K562 (cell line): ENCODE measurements around the gene ENDOV. TPM values are rescaled to one million over a fixed set of nuclear protein-coding genes. Genes with fewer than 3 reads are reported as not detected.

Source experiments
- ARNT ChIP-seq, 2 experiments: fragments of 450-650 bp; IDR thresholded peaks; 2 replicates each; pipeline ENCODE4 v1.6.1; 2016; ENCODE audit warnings: mild to moderate bottlenecking in 1 of 2
- CAMTA2 ChIP-seq: fragments of 250-450 bp; sonication (Bioruptor Pico); conservative IDR thresholded peaks from 2 replicates; pipeline ENCODE4 v1.5.1; 2022
- ELF2 ChIP-seq: fragments of 250-450 bp; sonication (Bioruptor Pico); IDR thresholded peaks from 2 replicates; pipeline ENCODE4 v1.5.0; 2021; ENCODE audit warnings: mild to moderate bottlenecking
- FOS ChIP-seq: IDR thresholded peaks from 3 replicates; pipeline ENCODE4 v1.6.1; 2011; ENCODE audit not compliant: insufficient read length; ENCODE audit errors: extremely low read depth
- FOSL1 ChIP-seq: fragments of 200-800 bp; sonication (Bioruptor generic); conservative IDR thresholded peaks from 2 replicates; pipeline ENCODE4 v1.6.1; 2016; ENCODE audit warnings: missing genetic modification characterization, missing compliant biosample characterization
- MAZ ChIP-seq, 2 experiments: fragments of 450-650 bp in 1 of 2; sonication (generic) in 1 of 2; formaldehyde crosslinking; IDR thresholded peaks in 1 of 2; conservative IDR thresholded peaks in 1 of 2; 2 replicates each; pipeline versions ENCODE4 v1.4.0 to v1.5.0; 2020; ENCODE audit warnings: mild to moderate bottlenecking in 1 of 2, missing genetic modification reagents in 1 of 2
- MCM3 ChIP-seq: fragments of 450-650 bp; IDR thresholded peaks from 2 replicates; pipeline ENCODE4 v1.6.1; 2016
- MYBL2 ChIP-seq, 2 experiments: fragments of 450-650 bp in 1 of 2; sonication (generic) in 1 of 2; formaldehyde crosslinking in 1 of 2; IDR thresholded peaks; 2 replicates each; pipeline versions ENCODE4 v1.6.1 to v1.8.1; 2017 to 2022; ENCODE audit warnings: borderline replicate concordance in 1 of 2, inconsistent platforms in 1 of 2, low read depth in 1 of 2, mild to moderate bottlenecking in 1 of 2, missing genetic modification reagents in 1 of 2, moderate library complexity in 1 of 2
- NR2F6 ChIP-seq: fragments of 450-650 bp; formaldehyde crosslinking; IDR thresholded peaks from 2 replicates; pipeline ENCODE4 v1.4.0; 2020; ENCODE audit warnings: mild to moderate bottlenecking
- PML ChIP-seq: IDR thresholded peaks from 2 replicates; pipeline ENCODE4 v1.6.1; 2012; ENCODE audit warnings: low read length, inconsistent platforms
- POLR2H ChIP-seq: IDR thresholded peaks from 2 replicates; pipeline ENCODE4 v1.6.1; 2016; ENCODE audit warnings: missing genetic modification characterization, low read depth, mild to moderate bottlenecking, control low read depth, missing compliant biosample characterization, moderate library complexity
- PRPF4 ChIP-seq: fragments of 200-400 bp; formaldehyde crosslinking; IDR thresholded peaks from one replicate; pipeline ENCODE4 v1.6.1; 2017; ENCODE audit warnings: low read length, low read depth, mild to moderate bottlenecking; ENCODE audit not compliant: insufficient read depth, poor library complexity, severe bottlenecking
- RBFOX2 ChIP-seq: fragments of 200-400 bp; formaldehyde crosslinking; IDR thresholded peaks from 2 replicates; pipeline ENCODE4 v1.6.1; 2017; ENCODE audit warnings: low read depth, mild to moderate bottlenecking, low read length, moderate library complexity
- RCOR1 ChIP-seq, 2 experiments: IDR thresholded peaks; 2 replicates each; pipeline ENCODE4 v1.6.1; 2012; ENCODE audit warnings: low read depth in 2 of 2, low read length in 2 of 2, borderline replicate concordance in 1 of 2, improper control_type of control experiment in 1 of 2
- SLC30A9 ChIP-seq: fragments of 250-450 bp; sonication (Bioruptor Pico); IDR thresholded peaks from 2 replicates; pipeline ENCODE4 v1.8.0; 2022; ENCODE audit warnings: mild to moderate bottlenecking, moderate library complexity
- ZFPM2 ChIP-seq: fragments of 250-450 bp; sonication (Bioruptor Pico); IDR thresholded peaks from 2 replicates; pipeline ENCODE4 v1.5.1; 2022; ENCODE audit warnings: mild to moderate bottlenecking
- ZNF445 ChIP-seq: fragments of 250-450 bp; sonication (Bioruptor Pico); IDR thresholded peaks from 2 replicates; pipeline ENCODE4 v1.4.0; 2020; ENCODE audit warnings: low read depth, mild to moderate bottlenecking, moderate library complexity
- ZNF584 ChIP-seq: fragments of 200-800 bp; sonication (Bioruptor generic); IDR thresholded peaks from 2 replicates; pipeline ENCODE4 v1.6.1; 2016; ENCODE audit warnings: low read depth, mild to moderate bottlenecking, missing genetic modification characterization, missing compliant biosample characterization
- ZNF75A ChIP-seq: fragments of 450-650 bp; formaldehyde crosslinking; IDR thresholded peaks from 2 replicates; pipeline ENCODE4 v1.4.0; 2020; ENCODE audit warnings: mild to moderate bottlenecking
- polyA plus RNA-seq, 8 experiments: library from polyadenylated mRNA; depleted of rRNA in 4 of 8; stranded (reverse) in 5 of 8; unstranded in 3 of 8; fragments of >200 nt; fragmentation: Nextera tagmentation in 2 of 8; fragmentation: Illumina TruSeq in 1 of 8; extraction: Ambion mirVana in 2 of 8; extraction: Trizol in 1 of 8; gene quantifications; 2 replicates each; pipeline versions ENCODE4 v1.2.1 to v1.2.3, GENCODE V29; 2011 to 2014; ENCODE audit warnings: inconsistent platforms in 1 of 8, missing spikeins in 1 of 8
- total RNA-seq, 7 experiments: library from RNA; depleted of rRNA in 6 of 7; stranded (reverse); fragments of >200 nt in 6 of 7; fragmentation: Illumina TruSeq in 2 of 7; extraction: Trizol in 2 of 7; gene quantifications; 2 replicates each; pipeline versions ENCODE4 v1.2.1 to v1.2.3, GENCODE V29; 2011 to 2021; ENCODE audit warnings: low replicate concordance in 1 of 7
- TF ChIP-seq, protein P1 (sequence below), 2 experiments: IDR thresholded peaks; 2 replicates each; pipeline ENCODE4 v1.6.1; 2011; ENCODE audit warnings: borderline replicate concordance in 1 of 2, control low read depth in 1 of 2, low read depth in 1 of 2, low read length in 1 of 2, mild to moderate bottlenecking in 1 of 2, mixed read lengths in 1 of 2, moderate library complexity in 1 of 2; ENCODE audit not compliant: insufficient read depth in 1 of 2, insufficient read length in 1 of 2, poor library complexity in 1 of 2, severe bottlenecking in 1 of 2; ENCODE audit errors: extremely low read depth in 1 of 2
- TF ChIP-seq, protein P2 (sequence below), 2 experiments: fragments of 450-650 bp in 1 of 2; sonication (generic) in 1 of 2; formaldehyde crosslinking in 1 of 2; IDR thresholded peaks in 1 of 2; conservative IDR thresholded peaks in 1 of 2; 2 replicates each; pipeline versions ENCODE4 v1.6.1 to v1.8.1; 2016 to 2023; ENCODE audit warnings: mild to moderate bottlenecking in 2 of 2, moderate library complexity in 2 of 2, inconsistent platforms in 1 of 2, missing genetic modification reagents in 1 of 2
- TF ChIP-seq, protein P3 (sequence below): sonication (generic); IDR thresholded peaks from 2 replicates; pipeline ENCODE4 v1.6.1; 2016
- TF ChIP-seq, protein P4 (sequence below): fragments of 250-450 bp; sonication (Bioruptor Pico); IDR thresholded peaks from 2 replicates; pipeline ENCODE4 v1.8.0; 2022; ENCODE audit warnings: moderate library complexity, mild to moderate bottlenecking, inconsistent platforms

Gene ENDOV
- total and polyA plus RNA-seq, 9 of the 15 experiments (the other 6 are each of a cell fraction or from before 2014, with no cell fraction given) = 1.2 to 8.2 (median 3.7) TPM

DNA sequence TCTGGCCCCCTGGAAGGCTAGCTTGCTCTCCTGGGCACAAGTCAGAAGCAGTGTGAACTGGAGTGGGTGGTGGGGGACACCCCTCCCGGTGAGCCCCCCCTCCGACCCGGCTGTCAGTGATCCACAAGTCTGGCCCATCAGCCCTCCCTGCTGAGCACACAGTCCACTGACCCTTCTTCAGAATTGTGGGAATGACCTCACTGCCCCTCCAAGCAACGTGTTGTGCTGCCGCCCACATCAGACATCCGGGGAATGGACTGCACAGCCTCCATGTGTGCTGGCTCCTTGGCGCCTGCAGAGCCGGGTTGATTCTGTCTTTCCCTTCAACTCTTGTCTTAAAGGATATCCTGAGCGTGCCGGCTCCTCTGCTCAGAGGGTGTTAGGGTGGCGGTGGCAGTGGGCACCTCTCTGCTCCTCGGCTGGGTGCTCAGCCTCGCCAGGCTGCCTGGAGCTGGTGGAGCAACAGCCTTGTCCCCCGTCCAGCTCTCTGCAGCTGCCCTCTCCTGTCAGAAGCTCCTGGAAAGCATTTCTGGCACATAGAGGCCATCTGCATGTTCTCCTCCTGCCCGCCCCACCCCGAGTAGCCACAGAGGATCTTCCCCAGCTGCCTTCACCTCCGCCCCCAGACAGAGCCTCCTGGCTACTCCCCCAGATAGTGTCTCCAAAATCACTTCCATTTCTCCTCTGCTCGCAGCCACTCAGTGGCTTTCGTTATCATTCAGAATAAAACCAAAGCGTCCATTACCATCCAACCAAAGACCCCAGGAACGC is 41.7 kb downstream of the ENDOV start (continued):
- TF ChIP-seq, protein P1, sequence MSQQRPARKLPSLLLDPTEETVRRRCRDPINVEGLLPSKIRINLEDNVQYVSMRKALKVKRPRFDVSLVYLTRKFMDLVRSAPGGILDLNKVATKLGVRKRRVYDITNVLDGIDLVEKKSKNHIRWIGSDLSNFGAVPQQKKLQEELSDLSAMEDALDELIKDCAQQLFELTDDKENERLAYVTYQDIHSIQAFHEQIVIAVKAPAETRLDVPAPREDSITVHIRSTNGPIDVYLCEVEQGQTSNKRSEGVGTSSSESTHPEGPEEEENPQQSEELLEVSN (IDR thresholded peaks at IDR 0.05; ENCODE audit: borderline replicate concordance in 1 of 2, extremely low read depth in 1 of 2, insufficient read depth in 1 of 2, insufficient read length in 1 of 2, low read depth in 1 of 2, low read length in 1 of 2, poor library complexity in 1 of 2, severe bottlenecking in 1 of 2) = peak in 1 of 2 experiments; percentile 28
- TF ChIP-seq RCOR1 (IDR thresholded peaks at IDR 0.05; ENCODE audit: borderline replicate concordance in 1 of 2, low read depth in 2 of 2, low read length in 2 of 2) = peak in 1 of 2 experiments; percentile 73; a peak in 2 of 4 replicates
- TF ChIP-seq ZNF445 = no peak
- no peak for TF ChIP-seq MCM3
- TF ChIP-seq, protein P2, sequence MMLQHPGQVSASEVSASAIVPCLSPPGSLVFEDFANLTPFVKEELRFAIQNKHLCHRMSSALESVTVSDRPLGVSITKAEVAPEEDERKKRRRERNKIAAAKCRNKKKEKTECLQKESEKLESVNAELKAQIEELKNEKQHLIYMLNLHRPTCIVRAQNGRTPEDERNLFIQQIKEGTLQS (IDR thresholded peaks at IDR 0.05) = no peak
- TF ChIP-seq, protein P2 (CRISPR knock-in tag; conservative IDR thresholded peaks at IDR 0.05) = no peak
- 0 out of 2 replicates have a peak, but pooled peaks have one; percentile 63 for TF ChIP-seq ZNF584 (CRISPR knock-in tag)
- no peak for TF ChIP-seq ZFPM2 (CRISPR knock-in tag)
- TF ChIP-seq NR2F6 = no peak
- TF ChIP-seq FOS = no peak
- no peak for TF ChIP-seq SLC30A9 (CRISPR knock-in tag)
- TF ChIP-seq MYBL2 (IDR thresholded peaks at IDR 0.05; ENCODE audit: low read depth) = no peak
- no peak for TF ChIP-seq MYBL2 (CRISPR knock-in tag; IDR thresholded peaks at IDR 0.05; ENCODE audit: borderline replicate concordance)
- no peak for TF ChIP-seq RBFOX2
- no peak for TF ChIP-seq ELF2 (CRISPR knock-in tag)
- TF ChIP-seq, protein P3, sequence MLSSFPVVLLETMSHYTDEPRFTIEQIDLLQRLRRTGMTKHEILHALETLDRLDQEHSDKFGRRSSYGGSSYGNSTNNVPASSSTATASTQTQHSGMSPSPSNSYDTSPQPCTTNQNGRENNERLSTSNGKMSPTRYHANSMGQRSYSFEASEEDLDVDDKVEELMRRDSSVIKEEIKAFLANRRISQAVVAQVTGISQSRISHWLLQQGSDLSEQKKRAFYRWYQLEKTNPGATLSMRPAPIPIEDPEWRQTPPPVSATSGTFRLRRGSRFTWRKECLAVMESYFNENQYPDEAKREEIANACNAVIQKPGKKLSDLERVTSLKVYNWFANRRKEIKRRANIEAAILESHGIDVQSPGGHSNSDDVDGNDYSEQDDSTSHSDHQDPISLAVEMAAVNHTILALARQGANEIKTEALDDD = no peak
- TF ChIP-seq ARNT (IDR thresholded peaks at IDR 0.05) = no peak
- TF ChIP-seq, protein P4, sequence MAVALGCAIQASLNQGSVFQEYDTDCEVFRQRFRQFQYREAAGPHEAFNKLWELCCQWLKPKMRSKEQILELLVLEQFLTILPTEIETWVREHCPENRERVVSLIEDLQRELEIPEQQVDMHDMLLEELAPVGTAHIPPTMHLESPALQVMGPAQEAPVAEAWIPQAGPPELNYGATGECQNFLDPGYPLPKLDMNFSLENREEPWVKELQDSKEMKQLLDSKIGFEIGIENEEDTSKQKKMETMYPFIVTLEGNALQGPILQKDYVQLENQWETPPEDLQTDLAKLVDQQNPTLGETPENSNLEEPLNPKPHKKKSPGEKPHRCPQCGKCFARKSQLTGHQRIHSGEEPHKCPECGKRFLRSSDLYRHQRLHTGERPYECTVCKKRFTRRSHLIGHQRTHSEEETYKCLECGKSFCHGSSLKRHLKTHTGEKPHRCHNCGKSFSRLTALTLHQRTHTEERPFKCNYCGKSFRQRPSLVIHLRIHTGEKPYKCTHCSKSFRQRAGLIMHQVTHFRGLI (CRISPR knock-in tag) = no peak
- TF ChIP-seq CAMTA2 (CRISPR knock-in tag) = no peak
- TF ChIP-seq PRPF4 = no peak
- no peak for TF ChIP-seq PML
- no peak for TF ChIP-seq FOSL1 (tag)
- no peak for TF ChIP-seq POLR2H (tag)
- TF ChIP-seq MAZ (CRISPR knock-in tag; conservative IDR thresholded peaks at IDR 0.05 in 1 of 2, IDR thresholded peaks at IDR 0.05 in 1 of 2) = 0 out of 4 replicates have a peak, but pooled peaks of 1 of the 2 experiments have one; percentile 5
- no peak for TF ChIP-seq ZNF75A (CRISPR knock-in tag)
